ENCODE data around the gene NPTX1.
"Not testable (repeated sequence)": the region's sequence is repeated elsewhere in the genome, so short reads cannot be mapped to it uniquely, and the experiment has no call there.

NPTX1 gene

GRCh38 chr17:80475910-80476876 lies at the start of gene NPTX1:
TSS of gene NPTX1 (minus strand) at chr17:80476607. CDS start at chr17:80476446, 161 bp downstream.
- no peak for DNase-seq

GRCh38 chr17:80523956-80524712 lies 47.7 kb upstream of the NPTX1 start:
- DNase-seq: no peak

- DNase-seq: no peak
Measured at GRCh38 chr17:80523054-80523744, 46.8 kb upstream of the NPTX1 start.

- no peak for DNase-seq
Measured at GRCh38 chr17:80520810-80521455, 44.5 kb upstream of the NPTX1 start.

GRCh38 chr17:80519091-80519781 lies 42.8 kb upstream of the NPTX1 start:
- no peak for DNase-seq

GRCh38 chr17:80518392-80518791 lies 42.0 kb upstream of the NPTX1 start:
- DNase-seq: no peak

- no peak for DNase-seq
Measured at GRCh38 chr17:80517641-80518040, 41.2 kb upstream of the NPTX1 start.

GRCh38 chr17:80516171-80516932 lies 39.9 kb upstream of the NPTX1 start:
- no peak for DNase-seq

- DNase-seq: no peak
Measured at GRCh38 chr17:80513892-80514291, 37.5 kb upstream of the NPTX1 start.

- DNase-seq: no peak
Measured at GRCh38 chr17:80513201-80513600, 36.8 kb upstream of the NPTX1 start.

- DNase-seq: no peak
Measured at GRCh38 chr17:80512233-80512632, 35.8 kb upstream of the NPTX1 start.

GRCh38 chr17:80511222-80512180 lies 35.1 kb upstream of the NPTX1 start:
- DNase-seq: no peak

GRCh38 chr17:80510772-80511171 lies 34.4 kb upstream of the NPTX1 start:
- DNase-seq: no peak

- DNase-seq: no peak
Measured at GRCh38 chr17:80510132-80510531, 33.7 kb upstream of the NPTX1 start.

- no peak for DNase-seq
Measured at GRCh38 chr17:80509311-80509710, 32.9 kb upstream of the NPTX1 start.

- no peak for DNase-seq
Measured at GRCh38 chr17:80507965-80508364, 31.6 kb upstream of the NPTX1 start.

GRCh38 chr17:80507177-80507576 lies 30.8 kb upstream of the NPTX1 start:
- DNase-seq: not testable (repeated sequence)

GRCh38 chr17:80504686-80505413 lies 28.4 kb upstream of the NPTX1 start:
- DNase-seq: no peak

GRCh38 chr17:80503921-80504320 lies 27.5 kb upstream of the NPTX1 start:
- DNase-seq: no peak

Measured in right forelimb (tissue), 1 donor.